Bone marrow (tissue), 2 donors: ENCODE results near the gene CACNB2.

Experiments
- DNase-seq, 2 donors: peaks; one replicate each; lab custom pipeline; 2025; lab: John Stamatoyannopoulos, UW

The CACNB2 gene

DNA sequence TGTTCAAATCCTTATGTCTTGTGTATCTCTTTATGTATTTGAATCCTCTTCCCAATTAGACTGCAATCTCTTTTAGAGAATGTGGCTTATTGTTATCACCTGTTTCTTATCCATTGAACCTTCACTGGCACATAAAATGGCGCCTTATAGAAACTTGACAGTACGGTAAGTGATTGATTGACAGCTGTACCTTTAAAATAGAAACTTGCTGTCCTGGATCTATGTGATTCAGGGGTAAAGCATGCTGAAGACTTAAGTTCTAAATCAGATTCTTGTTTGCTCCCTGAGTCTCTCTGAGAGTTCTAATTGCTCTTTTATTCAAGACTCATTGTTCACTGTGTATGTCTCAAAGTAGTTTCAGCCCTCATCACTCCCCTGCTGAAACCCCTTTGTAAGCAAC lies 91.3 kb downstream of the CACNB2 start:
- DNase-seq, result no peak

DNA sequence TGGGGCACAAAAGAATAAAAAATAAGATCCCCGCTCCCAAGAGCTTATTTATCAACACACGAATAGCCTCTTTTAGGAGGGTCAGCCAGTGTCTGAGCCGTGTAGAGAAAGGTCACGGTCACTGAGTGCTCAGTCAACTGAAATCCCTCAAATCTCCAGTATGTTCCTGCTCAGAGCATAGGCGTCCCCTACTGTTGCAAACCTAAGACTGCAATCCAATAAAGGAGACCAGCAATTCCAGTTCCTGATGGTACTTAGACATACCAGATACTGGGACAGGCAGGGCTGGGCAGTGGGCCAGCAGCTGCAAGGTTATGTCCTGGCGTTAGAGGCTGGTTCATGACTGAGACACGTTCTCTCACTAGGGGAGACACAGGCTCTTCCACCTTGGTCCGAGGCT lies 93.6 kb downstream of the CACNB2 start:
- DNase-seq, result no peak

DNA sequence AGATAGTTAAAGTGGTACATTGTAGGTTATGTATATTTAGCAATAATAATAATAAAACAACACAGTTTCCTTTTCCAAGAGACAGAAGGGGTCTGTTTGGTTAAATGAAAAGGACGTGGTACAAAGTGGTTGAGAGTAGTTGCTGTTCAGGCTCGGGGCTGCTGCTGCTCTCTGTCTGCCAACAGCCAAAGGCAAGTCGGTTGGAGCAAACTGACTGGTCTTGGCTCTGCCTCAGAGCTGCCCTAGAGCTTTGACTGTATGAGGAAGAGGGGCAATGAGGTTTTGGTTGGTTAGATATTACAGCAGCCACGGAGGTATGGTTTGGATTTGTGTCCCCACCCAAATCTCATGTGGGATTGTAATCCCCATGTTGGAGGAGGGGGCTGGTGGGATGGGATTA lies 95.3 kb downstream of the CACNB2 start:
- no peak for DNase-seq

DNA sequence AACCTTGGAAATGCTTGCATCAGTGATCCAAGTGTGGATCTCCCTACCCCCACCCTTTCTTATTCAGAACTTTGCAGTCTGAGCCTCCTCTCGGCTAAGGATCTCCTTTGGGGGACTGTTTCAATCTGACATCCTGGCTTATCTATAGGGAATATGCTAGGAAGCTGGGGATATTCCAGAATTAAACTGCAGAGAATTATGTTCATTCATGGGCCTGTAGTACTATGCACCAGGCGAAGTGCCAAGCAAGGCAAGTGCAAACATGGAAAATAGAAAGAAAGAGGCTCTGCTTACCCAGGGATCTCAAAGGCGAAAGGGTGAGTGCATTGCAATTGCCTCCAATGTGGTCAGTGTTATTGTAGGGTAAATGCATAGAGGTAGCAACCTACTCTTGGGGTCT lies 96.5 kb downstream of the CACNB2 start:
- no peak for DNase-seq

DNA sequence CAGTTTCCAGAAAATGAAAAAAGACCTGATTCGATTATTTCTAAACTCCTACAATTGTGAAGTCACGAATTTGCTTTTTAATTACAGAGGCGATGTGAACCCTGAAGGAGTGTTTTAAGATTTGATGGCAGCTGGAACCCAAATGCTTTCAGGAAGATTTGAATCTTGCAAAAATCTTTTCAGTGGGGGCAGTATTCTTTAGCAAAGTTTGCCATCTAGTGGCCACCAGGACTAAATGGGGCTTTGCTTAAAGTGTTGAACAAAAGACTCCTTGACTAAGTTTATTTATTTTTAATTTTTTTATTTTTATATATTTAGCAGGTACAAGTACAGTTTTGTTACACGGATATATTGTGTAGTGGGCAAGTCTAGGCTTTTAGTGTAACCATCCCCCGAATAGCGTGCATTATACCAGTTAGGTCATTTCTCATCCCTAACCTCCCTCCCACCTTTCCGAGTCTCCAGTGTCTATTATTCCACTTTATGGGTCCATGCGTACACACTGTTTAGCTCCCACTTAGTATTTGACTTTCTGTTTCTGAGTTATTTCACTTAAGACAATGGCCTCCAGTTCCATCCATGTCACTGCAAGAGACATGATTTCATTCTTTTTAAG lies 98.8 kb downstream of the CACNB2 start:
- no peak for DNase-seq

DNA sequence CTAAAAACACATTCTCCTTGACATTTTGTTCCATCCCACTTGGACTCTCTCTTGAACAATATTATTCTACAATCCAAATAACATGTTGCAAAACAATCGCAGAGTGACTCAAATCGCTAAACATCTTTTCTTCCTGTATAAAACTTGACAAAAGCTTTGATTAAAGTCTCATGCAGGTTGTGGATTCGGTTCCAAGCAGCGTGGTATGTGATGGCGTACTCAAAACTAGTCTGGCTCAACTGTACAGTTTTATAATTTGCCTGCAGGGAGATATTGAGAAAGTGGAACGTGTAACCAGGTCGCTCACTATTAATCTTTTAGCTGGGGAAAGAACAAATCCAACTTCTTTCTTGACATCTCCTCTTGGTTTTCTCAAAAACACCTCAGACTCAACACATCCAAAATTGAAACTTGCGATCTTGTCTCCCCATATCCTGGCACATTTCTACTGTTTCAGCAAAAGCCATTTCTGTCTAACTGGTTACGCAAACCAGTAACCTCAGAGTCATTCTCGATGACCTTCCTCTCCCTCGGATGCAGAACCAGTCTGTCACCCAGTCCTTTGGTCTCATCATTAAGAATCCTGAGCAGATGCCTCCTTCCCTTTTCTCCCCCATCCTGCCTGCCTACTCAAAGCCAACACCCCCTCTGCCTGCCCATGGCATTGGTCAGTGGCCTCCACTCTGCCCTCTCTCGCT lies 100.1 kb downstream of the CACNB2 start:
- no peak for DNase-seq

DNA sequence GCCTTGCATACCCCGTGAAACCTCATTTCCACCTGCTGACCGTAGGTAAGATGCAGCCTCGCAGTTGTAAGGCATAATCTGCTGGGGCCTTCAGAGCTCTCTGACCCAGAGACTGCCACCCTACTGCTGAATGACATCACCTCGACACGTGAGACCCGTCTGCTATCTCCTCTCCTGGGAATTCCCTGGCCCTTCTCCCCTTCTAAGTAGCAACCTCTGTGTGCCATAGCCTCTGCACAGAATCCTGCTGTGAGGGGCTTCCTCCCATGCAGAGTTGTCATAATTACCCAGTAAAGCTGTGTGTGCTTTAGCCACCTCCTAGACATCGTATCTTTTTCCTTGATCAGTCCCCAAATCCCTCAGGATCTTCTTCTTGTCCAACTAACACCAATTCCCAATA lies 106.7 kb downstream of the CACNB2 start:
- DNase-seq, result no peak

DNA sequence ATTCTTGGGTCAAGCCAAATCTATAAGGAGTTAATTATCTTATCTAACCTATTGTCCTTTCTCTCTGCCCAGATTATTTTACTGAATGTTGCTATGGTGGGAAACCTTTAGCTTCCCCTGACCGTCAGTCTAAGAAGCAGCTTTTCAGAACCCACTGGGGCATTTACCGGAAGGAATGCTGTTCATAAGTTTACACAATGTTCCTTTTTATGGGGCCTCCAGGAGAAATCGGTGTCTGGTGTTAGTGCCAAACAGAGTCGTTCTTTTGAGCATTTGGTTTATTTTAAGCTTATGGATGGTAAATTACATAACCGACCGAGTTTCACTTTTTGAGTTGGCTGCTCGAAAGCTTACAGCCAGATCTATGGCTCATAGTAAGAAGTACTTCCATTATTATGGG lies 111.9 kb downstream of the CACNB2 start:
- DNase-seq, result no peak

DNA sequence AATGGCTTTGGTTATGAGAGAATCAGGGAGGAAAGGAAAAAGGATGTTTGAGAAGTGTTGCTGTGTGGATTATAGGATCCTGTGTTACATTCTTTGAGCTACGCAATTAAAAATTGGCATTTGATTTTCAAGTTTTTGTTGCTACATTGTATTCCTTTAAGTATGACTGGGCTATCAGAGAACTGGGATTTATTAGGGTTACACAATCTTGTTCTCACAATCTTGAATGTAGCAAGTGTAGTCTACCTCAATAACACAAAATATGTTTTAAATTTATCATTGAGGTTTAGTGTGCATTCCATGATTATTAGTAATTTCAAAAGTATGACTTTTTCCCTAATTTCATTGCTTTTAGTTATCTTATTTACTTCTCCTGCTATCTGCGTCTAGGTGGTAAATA lies 113.9 kb downstream of the CACNB2 start:
- no peak for DNase-seq

DNA sequence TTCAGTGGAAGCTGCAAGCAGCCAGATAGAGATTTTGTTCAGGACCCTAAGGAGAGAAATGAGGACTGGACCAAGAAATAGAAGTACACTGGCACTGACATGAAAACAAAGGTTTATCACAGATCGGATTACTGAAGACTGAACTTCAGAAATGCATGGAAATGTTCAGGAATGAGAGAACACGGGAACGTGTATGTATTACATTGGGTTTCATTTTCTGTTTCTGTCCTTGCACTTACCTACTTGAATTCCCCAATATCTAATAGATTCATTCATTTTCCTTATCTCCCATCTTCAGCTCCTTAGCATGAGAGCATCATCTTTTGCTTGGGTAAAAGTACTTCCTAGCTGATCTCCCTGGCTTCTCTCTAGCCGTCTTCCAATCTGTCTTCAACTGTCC lies 114.5 kb downstream of the CACNB2 start:
- DNase-seq, result no peak

DNA sequence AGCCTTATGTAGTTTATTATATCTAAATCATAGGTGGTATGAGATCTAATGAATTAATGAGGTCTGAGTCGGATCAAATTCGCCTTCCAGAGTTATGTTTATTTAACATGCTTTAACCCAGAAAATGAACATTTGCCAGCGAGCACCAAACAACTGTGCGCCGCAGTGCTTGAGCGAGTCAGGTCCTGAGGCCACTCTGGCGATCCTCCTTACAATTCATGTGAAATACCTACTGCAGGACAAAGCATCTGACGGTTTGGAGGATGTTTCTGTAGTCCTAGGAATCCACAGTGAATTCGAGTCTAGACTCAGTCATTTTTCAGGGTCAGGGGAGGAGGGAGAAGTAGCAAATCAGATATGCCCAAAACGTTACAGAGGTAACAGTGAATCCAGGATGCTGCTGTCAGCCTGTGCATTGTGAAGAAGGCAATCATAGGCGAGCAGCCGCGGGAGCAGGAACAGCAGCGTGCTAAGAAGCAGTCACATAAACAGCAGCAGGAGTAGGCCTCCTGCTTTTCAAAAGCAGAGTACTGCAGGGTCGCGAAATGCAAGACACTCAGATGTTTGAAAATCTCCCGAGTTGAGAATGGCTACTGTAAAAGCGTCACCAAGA lies 120.2 kb downstream of the CACNB2 start:
- DNase-seq, result no peak

DNA sequence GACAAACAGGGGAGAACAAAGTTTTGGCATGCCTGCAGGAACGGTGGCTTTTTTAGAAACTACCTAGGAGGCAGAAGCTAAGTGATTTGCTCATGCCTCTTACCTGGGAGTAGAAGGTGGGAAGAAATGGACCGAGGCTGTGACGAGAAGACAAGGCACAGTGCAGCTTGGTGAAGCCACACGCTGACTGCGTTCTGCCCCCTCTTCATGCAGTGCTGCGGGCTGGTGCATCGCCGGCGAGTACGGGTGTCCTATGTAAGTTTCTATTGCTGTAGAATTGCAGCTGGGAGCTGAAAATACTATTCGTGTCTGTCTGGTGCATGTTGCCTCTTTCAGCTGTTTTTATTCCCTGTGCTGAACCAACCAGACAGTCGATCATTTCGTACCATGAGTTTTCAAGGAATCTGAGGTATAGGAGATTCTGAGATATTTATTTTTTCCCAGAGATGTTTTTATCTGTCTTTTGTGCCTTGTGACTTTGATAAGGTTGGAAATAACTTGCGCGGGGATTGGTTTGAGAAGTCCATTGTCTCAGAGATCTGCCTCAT lies 120.9 kb downstream of the CACNB2 start:
- no peak for DNase-seq

DNA sequence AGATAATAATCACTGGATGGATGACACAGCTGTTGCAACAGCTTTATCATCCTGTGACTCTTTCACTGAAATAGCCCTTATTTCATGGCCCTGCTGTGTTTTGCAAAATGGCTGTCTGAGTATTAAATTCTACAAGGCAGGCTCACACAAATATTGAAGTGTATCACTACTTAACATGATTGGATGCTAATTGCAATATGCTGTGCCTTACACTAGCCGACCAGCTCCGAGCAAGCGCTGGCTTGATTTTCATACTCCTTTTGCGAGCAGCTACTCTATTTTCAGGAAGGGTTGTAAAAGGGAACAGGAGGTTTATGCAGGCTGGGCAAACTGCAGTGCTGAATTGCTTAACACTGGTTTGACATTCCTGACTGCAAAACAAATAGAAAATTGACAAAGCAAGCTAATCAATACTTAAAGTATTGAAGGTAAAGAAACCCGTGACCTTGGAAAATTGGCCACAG lies 121.6 kb downstream of the CACNB2 start:
- DNase-seq, result no peak

DNA sequence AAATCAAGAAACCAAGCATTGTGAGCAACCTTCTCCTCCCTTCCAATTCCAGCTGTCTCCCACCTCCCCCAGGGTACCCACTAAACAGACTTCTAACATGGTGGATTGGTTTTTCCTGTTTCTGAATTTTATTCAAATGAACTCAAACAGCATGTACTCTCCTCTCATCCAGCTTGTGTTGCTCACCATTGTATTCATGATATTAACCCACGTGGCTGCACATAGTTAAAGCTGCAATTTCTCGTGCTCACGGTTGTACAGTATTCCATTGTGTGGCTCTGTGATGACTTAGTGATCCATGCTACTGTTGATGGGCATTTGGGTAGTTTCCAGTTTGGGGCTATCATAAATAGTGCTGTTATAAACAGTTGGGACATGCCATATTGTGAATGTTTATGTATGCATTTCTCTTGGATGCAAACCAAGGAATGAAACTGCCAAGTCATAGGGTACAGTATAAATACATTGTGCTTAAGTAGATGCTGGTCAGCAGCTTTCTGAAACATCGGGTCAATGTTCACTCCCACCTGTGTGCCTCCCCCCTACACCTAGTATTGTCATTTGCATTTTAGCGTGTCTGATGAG lies 124.3 kb downstream of the CACNB2 start:
- DNase-seq, result no peak

DNA sequence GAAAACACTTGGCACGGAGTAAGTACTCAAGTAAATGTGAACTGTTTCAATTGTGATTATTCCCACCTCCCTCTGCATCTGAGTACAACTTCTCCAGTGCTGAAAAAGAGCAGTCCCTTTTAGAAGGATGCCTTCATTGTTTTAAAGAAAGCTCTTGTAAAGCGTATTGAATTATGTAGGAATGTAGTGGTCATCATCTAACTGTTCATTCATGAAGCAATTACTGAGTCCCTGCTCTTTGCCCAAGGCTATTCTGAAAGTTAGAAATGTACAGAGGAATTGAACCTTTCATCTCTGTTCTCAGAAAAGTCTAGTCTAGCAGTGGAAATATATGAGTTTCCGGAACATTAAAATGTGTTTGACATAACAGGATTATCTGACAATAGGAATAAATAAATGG lies 127.8 kb downstream of the CACNB2 start:
- no peak for DNase-seq

DNA sequence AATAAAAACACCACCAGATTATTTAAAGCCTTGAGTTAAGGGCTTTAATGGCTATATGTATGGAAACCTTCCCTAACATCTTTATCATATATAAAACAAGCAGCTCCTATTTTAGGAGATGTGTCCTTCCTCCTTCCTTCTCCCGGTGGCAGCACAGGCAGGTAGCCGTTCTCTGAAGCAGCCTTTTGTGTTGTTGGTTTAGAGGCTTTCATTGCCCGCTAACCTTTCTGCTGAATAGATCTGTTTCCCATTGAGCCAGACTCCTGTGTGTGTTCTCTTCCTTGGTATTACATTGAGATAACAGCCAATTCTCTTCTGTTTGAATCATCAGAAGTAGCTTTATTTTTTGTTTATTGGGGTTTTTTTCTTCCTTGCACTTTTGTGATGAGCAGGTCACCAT lies 131.3 kb downstream of the CACNB2 start:
- no peak for DNase-seq

DNA sequence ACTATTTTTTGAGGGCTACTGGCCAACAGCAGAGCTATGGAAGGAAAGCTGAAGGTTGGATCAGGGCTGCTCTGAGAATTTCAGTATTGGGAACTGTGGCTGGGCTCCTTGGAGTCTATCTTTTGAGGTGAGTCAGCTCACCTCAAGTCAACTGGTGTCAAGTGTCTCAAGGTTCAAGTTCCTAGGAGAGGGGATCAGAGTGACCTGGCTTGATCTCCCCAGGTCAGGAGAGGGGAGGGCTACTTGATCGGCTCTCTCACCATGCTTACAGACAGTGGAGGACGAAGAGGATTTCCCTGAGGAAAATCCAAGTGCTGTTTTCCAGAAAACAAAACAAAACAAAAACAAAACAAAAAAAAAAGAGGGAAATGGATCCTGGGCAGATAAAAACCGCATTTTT lies 132.8 kb downstream of the CACNB2 start:
- DNase-seq, result no peak

DNA sequence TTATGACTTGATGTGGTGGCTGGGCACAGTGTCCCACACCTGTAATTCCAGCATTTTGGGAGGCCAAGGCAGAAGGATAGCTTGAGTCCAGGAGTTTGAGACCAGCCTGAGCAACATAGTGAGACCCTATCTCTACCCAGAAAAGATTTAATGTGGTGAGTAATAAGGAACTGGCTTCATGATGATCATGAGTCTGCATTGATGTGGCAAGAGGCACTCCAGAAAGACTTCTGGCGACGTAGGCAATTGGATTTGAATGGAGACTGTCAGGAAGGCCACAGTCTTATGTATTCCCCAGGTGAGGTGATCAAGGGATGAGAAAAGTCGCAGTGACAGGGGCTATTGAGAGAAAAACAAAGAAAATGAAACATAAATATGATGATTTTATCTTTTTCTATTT lies 138.0 kb downstream of the CACNB2 start:
- DNase-seq, result no peak

DNA sequence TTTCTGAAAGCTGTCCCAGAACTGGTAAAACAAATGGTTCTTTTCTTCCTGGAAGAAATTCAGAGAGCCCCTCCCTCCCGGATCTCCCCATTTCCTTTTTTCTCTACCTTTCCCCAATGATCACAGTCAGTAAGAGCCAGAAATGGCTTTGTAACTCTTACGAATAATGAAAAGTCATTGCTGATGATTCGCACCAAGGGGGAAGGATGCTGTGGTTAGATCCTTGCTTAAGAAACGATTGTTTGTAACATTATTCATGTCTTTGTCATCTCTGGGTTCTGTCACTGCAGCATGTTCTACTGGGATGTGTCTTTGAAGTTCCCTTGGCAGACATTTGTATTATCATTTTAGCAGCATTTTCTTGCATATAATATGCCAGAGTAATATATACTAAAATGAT lies 138.9 kb downstream of the CACNB2 start:
- no peak for DNase-seq

DNA sequence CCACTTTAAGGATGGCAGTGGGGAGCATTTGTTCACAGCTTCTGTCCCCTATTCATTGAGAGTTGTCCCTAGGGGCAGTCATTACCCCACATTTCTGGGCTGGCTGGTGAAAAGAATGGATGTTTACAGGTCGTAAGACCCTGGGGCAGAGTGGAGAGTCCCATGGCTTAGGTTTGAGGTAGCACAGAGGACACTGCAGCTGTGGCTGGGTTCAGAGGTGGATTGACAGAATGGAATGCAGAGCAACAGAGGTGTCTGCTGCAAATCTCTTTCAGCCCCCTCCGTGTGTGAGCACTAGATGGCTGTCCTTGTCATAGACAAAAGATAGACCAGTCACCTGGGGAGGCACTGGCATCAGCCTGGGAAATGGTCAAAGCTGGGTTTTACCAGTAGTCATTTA lies 141.9 kb downstream of the CACNB2 start:
- no peak for DNase-seq

DNA sequence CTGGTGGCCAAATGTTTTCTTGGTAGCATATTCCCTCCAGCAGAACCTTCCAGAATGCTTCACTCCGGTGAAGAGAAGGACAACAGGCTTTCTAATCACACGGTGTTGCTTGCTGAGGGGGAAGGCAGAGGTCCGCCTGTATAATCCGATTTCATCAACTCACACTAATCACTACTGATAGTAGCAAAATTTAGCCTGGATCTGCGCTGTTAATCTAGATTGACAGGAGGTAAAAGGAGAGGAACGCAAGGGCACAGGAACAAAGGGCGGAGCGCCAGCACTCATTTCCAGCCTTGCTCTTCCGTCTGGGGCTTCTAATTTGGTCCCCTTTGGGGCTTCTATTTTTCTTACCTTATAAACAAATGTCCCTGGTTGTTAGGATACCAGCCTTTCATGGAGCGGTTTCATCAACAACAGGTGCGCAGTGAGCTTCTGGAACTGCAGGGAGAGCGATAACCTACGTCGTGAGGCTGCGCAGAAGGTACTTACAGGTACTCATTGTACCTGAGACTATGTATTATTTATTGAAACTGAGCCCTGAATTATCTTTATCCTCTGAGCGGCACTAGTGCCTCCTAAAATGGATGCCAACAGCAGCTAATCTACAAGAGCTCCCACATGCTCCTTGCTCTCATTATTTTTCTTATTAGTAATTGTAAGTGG lies 150.6 kb downstream of the CACNB2 start:
- DNase-seq, result no peak
